Natural killer cell (primary cell): ENCODE results near the gene JADE3. TPM values are rescaled to one million over a fixed set of nuclear protein-coding genes. Genes with fewer than 3 reads are reported as not detected.

Experiments used
- ATAC-seq, 3 donors: fragments of 150-1000 bp in 2 of 3; fragments of 200-7000 bp in 1 of 3; cut with Tn5 transposase; 1 replicate in 1 of 3; 2 replicates in 2 of 3; pipeline ENCODE4 v1.10.0; 2021; ENCODE audit warnings: mild to moderate bottlenecking in 2 of 3, moderate library complexity in 2 of 3
- DNase-seq, 2 donors: peaks; one replicate each; pipeline versions ENCODE4 v3.0.0 to v3.0.0-alpha.2; 2013 to 2021; ENCODE audit warnings: mixed read lengths in 1 of 2
- H3K27ac ChIP-seq: one replicate; pipeline ENCODE4 v1.5.1; 2013; ENCODE audit warnings: mild to moderate bottlenecking, low read length
- H3K27me3 ChIP-seq: one replicate; pipeline ENCODE4 v1.6.1; 2013; ENCODE audit warnings: low read length; ENCODE audit not compliant: control insufficient read depth, insufficient read depth
- H3K36me3 ChIP-seq: one replicate; pipeline ENCODE4 v1.6.1; 2013; ENCODE audit warnings: low read length; ENCODE audit not compliant: control insufficient read depth, insufficient read depth
- H3K4me1 ChIP-seq: one replicate; pipeline ENCODE4 v1.6.1; 2013; ENCODE audit warnings: low read length; ENCODE audit not compliant: control insufficient read depth, insufficient read depth
- H3K4me3 ChIP-seq: one replicate; pipeline ENCODE4 v1.5.1; 2013; ENCODE audit warnings: low read length
- H3K9me3 ChIP-seq: one replicate; pipeline ENCODE4 v1.6.1; 2013; ENCODE audit warnings: low read length; ENCODE audit not compliant: control insufficient read depth, insufficient read depth
- H3K27ac Mint-ChIP-seq, 2 donors: one replicate each; pipeline ENCODE4 v1.8.0; 2022; ENCODE audit warnings: mild to moderate bottlenecking in 2 of 2, mixed read lengths in 2 of 2, moderate library complexity in 1 of 2
- H3K27me3 Mint-ChIP-seq, 2 donors: one replicate each; pipeline ENCODE4 v1.8.0; 2022; ENCODE audit warnings: low read depth in 2 of 2, mixed read lengths in 2 of 2
- H3K36me3 Mint-ChIP-seq: one replicate; pipeline ENCODE4 v1.8.0; 2022; ENCODE audit warnings: mixed read lengths
- H3K4me1 Mint-ChIP-seq, 2 donors: one replicate each; pipeline ENCODE4 v1.8.0; 2022; ENCODE audit warnings: mixed read lengths in 2 of 2
- H3K4me3 Mint-ChIP-seq: one replicate; pipeline ENCODE4 v1.8.0; 2022; ENCODE audit warnings: mild to moderate bottlenecking, moderate library complexity, mixed read lengths
- H3K9me3 Mint-ChIP-seq, 2 donors: one replicate each; pipeline ENCODE4 v1.8.0; 2022; ENCODE audit warnings: mixed read lengths in 2 of 2
- WGBS: methylation state at CpG from one replicate; pipeline ENCODE4 v1.1.7; 2013; ENCODE audit warnings: missing lambda C conversion rate; ENCODE audit not compliant: insufficient coverage; 5-methylcytosine and 5-hydroxymethylcytosine counted together
- intact Hi-C: fragments of 100-400 bp; cut with micrococcal nuclease; formaldehyde crosslinking; loops from one replicate; pipeline ENCODE4 v1.14.2; 2022
- total RNA-seq, 4 donors: library from RNA; stranded (reverse); fragments of 120-200 nt in 1 of 4; gene quantifications; one replicate each; pipeline versions ENCODE4 v1.2.3 to v1.2.4, GENCODE V29; 2013 to 2022
- TF ChIP-seq, protein P1 (sequence below): fragments of 200-600 bp; IDR thresholded peaks from one replicate; pipeline ENCODE4 v1.8.0; 2022; ENCODE audit warnings: antibody characterized with exemption

JADE3 gene
- total RNA-seq, 3 donors from 2014 or later (not counting 1 experiment from before 2014, with no cell fraction given): 0.16 to 0.54 (median 0.43) TPM

DNA sequence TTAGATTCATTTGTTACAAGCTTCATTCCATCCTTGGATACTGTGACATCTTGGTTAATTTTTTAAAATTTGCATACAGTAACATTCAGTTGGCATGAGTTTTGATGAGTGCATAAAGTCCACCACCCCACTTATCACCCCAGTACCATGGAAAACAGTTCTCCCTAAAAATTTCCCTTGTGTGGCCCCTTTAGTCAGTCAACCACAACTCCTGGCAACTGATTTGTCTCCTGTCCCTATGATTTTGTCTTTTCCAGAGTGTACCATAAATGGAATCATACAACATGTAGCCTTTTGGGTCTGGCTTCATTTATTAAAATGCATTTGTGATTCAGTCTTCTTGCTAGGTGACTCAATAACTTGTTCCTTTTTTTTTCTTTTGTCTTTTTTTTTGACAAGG, 45.5 kb upstream of the JADE3 start:
- no peaks in the 10 kb centered on the region for H3K27me3 Mint-ChIP-seq
- Histone ChIP-seq H3K27me3 (no peaks in the 10 kb centered on the region), H3K4me3 (no peak overlapping the region), H3K4me1 (no peaks in the 10 kb centered on the region), H3K36me3 (no peaks in the 10 kb centered on the region), H3K9me3 (no peaks in the 10 kb centered on the region), H3K27ac (no peak overlapping the region)
- H3K4me3 Mint-ChIP-seq: no peak overlapping the region
- DNase-seq: no peak
- no peaks in the 10 kb centered on the region for H3K9me3 Mint-ChIP-seq
- H3K4me1 Mint-ChIP-seq: peaks cover 0 to 3% of the 10 kb centered on the region in 2 donors
- ATAC-seq: no peak
- TF ChIP-seq, protein P1, sequence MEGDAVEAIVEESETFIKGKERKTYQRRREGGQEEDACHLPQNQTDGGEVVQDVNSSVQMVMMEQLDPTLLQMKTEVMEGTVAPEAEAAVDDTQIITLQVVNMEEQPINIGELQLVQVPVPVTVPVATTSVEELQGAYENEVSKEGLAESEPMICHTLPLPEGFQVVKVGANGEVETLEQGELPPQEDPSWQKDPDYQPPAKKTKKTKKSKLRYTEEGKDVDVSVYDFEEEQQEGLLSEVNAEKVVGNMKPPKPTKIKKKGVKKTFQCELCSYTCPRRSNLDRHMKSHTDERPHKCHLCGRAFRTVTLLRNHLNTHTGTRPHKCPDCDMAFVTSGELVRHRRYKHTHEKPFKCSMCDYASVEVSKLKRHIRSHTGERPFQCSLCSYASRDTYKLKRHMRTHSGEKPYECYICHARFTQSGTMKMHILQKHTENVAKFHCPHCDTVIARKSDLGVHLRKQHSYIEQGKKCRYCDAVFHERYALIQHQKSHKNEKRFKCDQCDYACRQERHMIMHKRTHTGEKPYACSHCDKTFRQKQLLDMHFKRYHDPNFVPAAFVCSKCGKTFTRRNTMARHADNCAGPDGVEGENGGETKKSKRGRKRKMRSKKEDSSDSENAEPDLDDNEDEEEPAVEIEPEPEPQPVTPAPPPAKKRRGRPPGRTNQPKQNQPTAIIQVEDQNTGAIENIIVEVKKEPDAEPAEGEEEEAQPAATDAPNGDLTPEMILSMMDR: no peak
- intact Hi-C loops: no loop called here
- no peak overlapping the region for H3K27ac Mint-ChIP-seq
- H3K36me3 Mint-ChIP-seq: no peaks in the 10 kb centered on the region

DNA sequence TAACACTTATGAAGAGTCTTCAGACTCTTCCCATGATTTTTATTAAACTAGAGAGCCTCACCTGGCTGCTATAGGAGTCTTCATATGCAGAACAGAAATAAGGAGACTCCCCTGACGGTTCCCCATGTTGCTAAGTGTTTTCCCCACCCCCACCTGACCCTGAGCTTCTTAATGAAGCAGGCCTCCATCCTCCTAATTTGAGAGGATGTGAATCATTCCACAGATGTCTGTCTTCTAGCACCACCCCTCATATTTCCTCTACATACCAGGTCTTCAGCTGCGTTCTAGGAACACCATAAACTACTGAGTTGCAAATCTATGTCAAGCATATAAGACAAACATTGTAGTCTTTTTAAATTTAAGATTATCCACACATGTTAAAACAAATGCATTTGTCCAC, 38.5 kb upstream of the JADE3 start:
- Histone ChIP-seq H3K36me3 (no peaks in the 10 kb centered on the region), H3K4me1 (no peaks in the 10 kb centered on the region), H3K27me3 (no peaks in the 10 kb centered on the region), H3K9me3 (no peaks in the 10 kb centered on the region), H3K4me3 (no peak overlapping the region), H3K27ac (no peak overlapping the region)
- DNase-seq: no peak
- peaks cover 5% of the 10 kb centered on the region in 2 donors for H3K4me1 Mint-ChIP-seq
- no peak for ATAC-seq
- H3K36me3 Mint-ChIP-seq: no peaks in the 10 kb centered on the region
- H3K4me3 Mint-ChIP-seq: no peak overlapping the region
- H3K9me3 Mint-ChIP-seq: no peaks in the 10 kb centered on the region
- H3K27me3 Mint-ChIP-seq: no peaks in the 10 kb centered on the region
- intact Hi-C loops: no loop called here
- TF ChIP-seq, protein P1: no peak
- no peak overlapping the region for H3K27ac Mint-ChIP-seq
- 75% methylated on average over 1 of the region's 2 CpGs for WGBS

DNA sequence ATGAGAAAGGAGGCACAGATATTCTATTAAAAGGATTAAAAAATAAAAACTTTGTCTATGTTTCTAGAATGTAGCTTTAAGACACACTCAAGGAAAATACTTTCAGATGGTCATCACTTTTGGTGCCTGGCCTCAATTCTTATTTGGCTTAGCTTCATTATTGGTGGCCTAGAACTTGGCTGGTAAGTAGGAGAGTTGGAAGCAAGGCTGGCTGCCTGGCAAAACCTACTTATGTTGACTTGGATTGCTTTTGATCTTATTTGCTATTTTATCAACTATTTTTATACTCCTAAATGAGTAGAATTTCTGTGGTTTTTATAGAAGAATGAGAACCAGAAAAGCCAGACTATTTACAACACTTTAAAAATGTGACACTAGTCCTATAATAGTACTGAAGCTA, 35.3 kb upstream of the JADE3 start:
- Mint-ChIP-seq H3K9me3 (no peaks in the 10 kb centered on the region), H3K27me3 (no peaks in the 10 kb centered on the region)

DNA sequence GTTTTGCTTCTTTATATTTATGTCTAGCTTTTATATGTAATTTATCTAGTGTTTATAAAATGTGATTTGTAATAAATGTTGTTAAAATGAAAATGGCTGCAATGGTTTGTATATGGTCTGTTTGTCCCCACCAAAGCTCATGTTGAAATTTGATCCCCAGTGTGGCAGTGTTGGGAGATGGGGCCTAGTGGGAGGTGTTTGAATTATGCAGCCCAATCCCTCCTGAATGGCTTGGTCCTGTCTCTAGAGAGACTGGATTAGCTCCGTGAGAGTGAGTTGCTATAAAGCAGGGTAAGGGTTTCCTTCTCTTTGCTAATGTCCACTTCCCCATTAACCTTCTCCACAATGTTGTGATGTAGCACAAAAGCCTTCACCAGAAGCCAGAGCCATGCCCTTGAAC, 30.0 kb upstream of the JADE3 start:
- H3K36me3 Mint-ChIP-seq: no peaks in the 10 kb centered on the region
- ATAC-seq (no peak), DNase-seq (no peak)
- Histone ChIP-seq H3K9me3 (no peaks in the 10 kb centered on the region), H3K4me1 (no peaks in the 10 kb centered on the region), H3K36me3 (no peaks in the 10 kb centered on the region), H3K4me3 (no peak overlapping the region), H3K27ac (no peak overlapping the region), H3K27me3 (no peaks in the 10 kb centered on the region)
- H3K27ac Mint-ChIP-seq: no peak overlapping the region
- no peak overlapping the region for H3K4me3 Mint-ChIP-seq
- no peaks in the 10 kb centered on the region for H3K27me3 Mint-ChIP-seq
- TF ChIP-seq, protein P1: no peak
- intact Hi-C loops: no loop called here
- H3K4me1 Mint-ChIP-seq: no peaks in the 10 kb centered on the region
- WGBS: no CpG with 5 or more reads among the region's 1 CpG
- H3K9me3 Mint-ChIP-seq: no peaks in the 10 kb centered on the region

More for the DNA sequence above, 35.3 kb upstream of the JADE3 start:
- Histone ChIP-seq H3K27me3 (no peaks in the 10 kb centered on the region), H3K9me3 (no peaks in the 10 kb centered on the region), H3K4me1 (no peaks in the 10 kb centered on the region), H3K27ac (no peak overlapping the region), H3K4me3 (no peak overlapping the region), H3K36me3 (no peaks in the 10 kb centered on the region)
- intact Hi-C loops: no loop called here
- Mint-ChIP-seq H3K27ac (no peak overlapping the region), H3K36me3 (no peaks in the 10 kb centered on the region), H3K4me3 (no peak overlapping the region), H3K4me1 (peaks cover under 1 to 5% of the 10 kb centered on the region in 2 donors)
- ATAC-seq (no peak), DNase-seq (no peak)
- TF ChIP-seq, protein P1: no peak
